Nephron (organoid): ENCODE data around the gene HDAC4.

Experiments used
- H3K27ac Mint-ChIP-seq, 3 experiments: 2 replicates each; pipeline ENCODE4 v1.8.0; 2020; ENCODE audit warnings: mixed read lengths in 3 of 3, mild to moderate bottlenecking in 2 of 3, moderate library complexity in 1 of 3
- H3K27me3 Mint-ChIP-seq: 2 replicates; pipeline ENCODE4 v1.8.0; 2021; ENCODE audit warnings: low read depth, mild to moderate bottlenecking, moderate library complexity, mixed read lengths
- H3K36me3 Mint-ChIP-seq: 2 replicates; pipeline ENCODE4 v1.8.0; 2020; ENCODE audit warnings: low read depth, mixed read lengths
- H3K4me1 Mint-ChIP-seq: 2 replicates; pipeline ENCODE4 v1.8.0; 2020; ENCODE audit warnings: mixed read lengths
- H3K4me3 Mint-ChIP-seq, 3 experiments: 2 replicates each; pipeline ENCODE4 v1.8.0; 2020; ENCODE audit warnings: mild to moderate bottlenecking in 3 of 3, mixed read lengths in 3 of 3, moderate library complexity in 2 of 3
- H3K9me3 Mint-ChIP-seq: 2 replicates; pipeline ENCODE4 v1.8.0; 2020; ENCODE audit warnings: mixed read lengths
- TF ChIP-seq, protein P1 (sequence below), 3 experiments: fragments of 200-600 bp; sonication (generic); IDR thresholded peaks; one replicate each; pipeline ENCODE4 v1.5.0; 2021; ENCODE audit warnings: antibody characterized with exemption in 3 of 3; ENCODE audit not compliant: unreplicated experiment in 3 of 3

HDAC4 gene

DNA sequence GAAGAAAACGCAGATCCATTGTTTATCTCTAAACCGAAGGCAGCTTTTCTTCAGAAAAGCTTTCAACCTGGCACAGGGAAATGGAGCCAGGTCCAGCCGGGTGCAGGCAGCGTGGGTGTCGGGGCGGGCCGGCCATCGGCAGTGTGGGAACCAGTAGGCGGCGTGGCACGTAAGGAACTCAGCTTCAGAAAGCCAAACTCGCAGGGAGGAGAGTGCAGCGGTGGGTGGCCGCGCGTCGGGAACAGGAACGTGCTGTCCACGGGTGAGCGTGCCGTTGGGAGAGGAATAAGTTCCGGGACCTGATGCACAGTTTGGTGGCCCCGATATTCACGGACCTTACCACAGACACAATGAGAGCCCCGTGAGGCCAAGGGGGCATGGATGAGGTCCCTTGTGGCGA, 282.6 kb downstream of the HDAC4 start:
- H3K27me3 Mint-ChIP-seq, result no peaks in the 10 kb centered on the region

GRCh38 chr2:239117831-239118230, 283.0 kb downstream of the HDAC4 start:
- H3K27me3 Mint-ChIP-seq, result no peaks in the 10 kb centered on the region
- TF ChIP-seq, protein P1, sequence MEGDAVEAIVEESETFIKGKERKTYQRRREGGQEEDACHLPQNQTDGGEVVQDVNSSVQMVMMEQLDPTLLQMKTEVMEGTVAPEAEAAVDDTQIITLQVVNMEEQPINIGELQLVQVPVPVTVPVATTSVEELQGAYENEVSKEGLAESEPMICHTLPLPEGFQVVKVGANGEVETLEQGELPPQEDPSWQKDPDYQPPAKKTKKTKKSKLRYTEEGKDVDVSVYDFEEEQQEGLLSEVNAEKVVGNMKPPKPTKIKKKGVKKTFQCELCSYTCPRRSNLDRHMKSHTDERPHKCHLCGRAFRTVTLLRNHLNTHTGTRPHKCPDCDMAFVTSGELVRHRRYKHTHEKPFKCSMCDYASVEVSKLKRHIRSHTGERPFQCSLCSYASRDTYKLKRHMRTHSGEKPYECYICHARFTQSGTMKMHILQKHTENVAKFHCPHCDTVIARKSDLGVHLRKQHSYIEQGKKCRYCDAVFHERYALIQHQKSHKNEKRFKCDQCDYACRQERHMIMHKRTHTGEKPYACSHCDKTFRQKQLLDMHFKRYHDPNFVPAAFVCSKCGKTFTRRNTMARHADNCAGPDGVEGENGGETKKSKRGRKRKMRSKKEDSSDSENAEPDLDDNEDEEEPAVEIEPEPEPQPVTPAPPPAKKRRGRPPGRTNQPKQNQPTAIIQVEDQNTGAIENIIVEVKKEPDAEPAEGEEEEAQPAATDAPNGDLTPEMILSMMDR (IDR thresholded peaks at IDR 0.05; ENCODE audit: unreplicated experiment in 3 of 3), result no peak
- H3K9me3 Mint-ChIP-seq, result no peaks in the 10 kb centered on the region
- H3K4me3 Mint-ChIP-seq, result no peak overlapping the region
- H3K27ac Mint-ChIP-seq, result no peak overlapping the region
- H3K36me3 Mint-ChIP-seq, result peaks cover 5% of the 10 kb centered on the region
- peaks cover 8% of the 10 kb centered on the region for H3K4me1 Mint-ChIP-seq

More for the DNA sequence above, 282.6 kb downstream of the HDAC4 start:
- Mint-ChIP-seq H3K9me3 (no peaks in the 10 kb centered on the region), H3K4me3 (no peak overlapping the region), H3K36me3 (peaks cover 5% of the 10 kb centered on the region), H3K27ac (no peak overlapping the region), H3K4me1 (peaks cover 4% of the 10 kb centered on the region)
- TF ChIP-seq, protein P1 (IDR thresholded peaks at IDR 0.05; ENCODE audit: unreplicated experiment in 3 of 3), result no peak

- Mint-ChIP-seq H3K4me1 (peaks cover 9% of the 10 kb centered on the region), H3K4me3 (no peak overlapping the region), H3K9me3 (no peaks in the 10 kb centered on the region), H3K27me3 (no peaks in the 10 kb centered on the region), H3K36me3 (peaks cover 5% of the 10 kb centered on the region), H3K27ac (no peak overlapping the region)
- TF ChIP-seq, protein P1 (IDR thresholded peaks at IDR 0.05; ENCODE audit: unreplicated experiment in 3 of 3), result no peak
Measured at GRCh38 chr2:239116456-239117246, 284.2 kb downstream of the HDAC4 start.

DNA sequence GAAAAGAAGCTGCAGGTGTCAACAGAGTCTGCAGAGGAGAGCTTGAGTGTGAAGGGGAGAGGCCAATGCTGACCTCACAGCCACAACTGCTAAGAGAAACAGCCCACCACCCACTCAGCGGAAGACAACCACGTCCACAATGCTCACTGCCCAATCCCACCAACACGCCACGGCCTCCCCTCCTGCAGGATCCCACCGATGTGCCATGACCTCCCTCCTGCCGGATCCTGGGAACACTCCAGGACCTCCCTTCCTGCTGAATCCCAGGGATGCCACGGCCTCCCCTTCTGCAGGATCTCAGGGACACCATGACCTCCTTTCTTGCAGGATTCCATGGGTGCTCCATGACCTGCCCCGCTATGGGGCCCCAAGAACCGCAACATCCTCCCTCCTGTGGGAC, 285.2 kb downstream of the HDAC4 start:
- Mint-ChIP-seq H3K4me1 (peaks cover 9% of the 10 kb centered on the region), H3K4me3 (no peak overlapping the region), H3K36me3 (peaks cover 5% of the 10 kb centered on the region), H3K27me3 (no peaks in the 10 kb centered on the region), H3K9me3 (no peaks in the 10 kb centered on the region), H3K27ac (no peak overlapping the region)
- TF ChIP-seq, protein P1 (IDR thresholded peaks at IDR 0.05; ENCODE audit: unreplicated experiment in 3 of 3), result no peak

GRCh38 chr2:239114616-239115265, 286.1 kb downstream of the HDAC4 start:
- Mint-ChIP-seq H3K27ac (no peak overlapping the region), H3K4me1 (peaks cover 9% of the 10 kb centered on the region), H3K36me3 (no peaks in the 10 kb centered on the region), H3K4me3 (no peak overlapping the region), H3K9me3 (no peaks in the 10 kb centered on the region), H3K27me3 (no peaks in the 10 kb centered on the region)
- TF ChIP-seq, protein P1 (IDR thresholded peaks at IDR 0.05; ENCODE audit: unreplicated experiment in 3 of 3), result no peak
